HG02763 (cell line): Measurements from ENCODE around the gene CC2D1B.

ENCODE experiments used
- ATAC-seq: cut with Tn5 transposase; IDR thresholded peaks from one replicate; pipeline ENCODE4 v1.9.1; 2021; ENCODE audit warnings: mild to moderate bottlenecking, moderate library complexity; ENCODE audit not compliant: unreplicated experiment

Gene CC2D1B

DNA sequence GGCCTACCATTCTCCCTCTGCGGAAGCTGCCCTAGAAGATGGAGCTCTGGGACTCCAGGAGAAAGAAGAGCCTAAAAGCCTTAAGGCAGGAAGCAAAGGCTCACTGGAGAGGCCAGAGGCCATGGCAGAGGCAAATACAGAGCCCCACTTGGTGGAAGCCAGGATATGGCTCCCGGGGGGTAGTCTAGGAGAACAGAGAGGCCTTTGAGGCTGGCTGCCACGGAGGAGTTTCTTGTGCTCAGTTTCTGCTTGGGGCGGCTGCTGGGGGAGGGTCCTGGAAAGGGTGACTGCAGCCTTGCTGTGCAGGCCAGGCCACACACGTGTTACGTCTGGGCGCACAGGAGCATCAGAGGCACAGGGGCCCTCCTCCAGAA lies 5.4 kb downstream of the CC2D1B start:
- ATAC-seq = no peak

DNA sequence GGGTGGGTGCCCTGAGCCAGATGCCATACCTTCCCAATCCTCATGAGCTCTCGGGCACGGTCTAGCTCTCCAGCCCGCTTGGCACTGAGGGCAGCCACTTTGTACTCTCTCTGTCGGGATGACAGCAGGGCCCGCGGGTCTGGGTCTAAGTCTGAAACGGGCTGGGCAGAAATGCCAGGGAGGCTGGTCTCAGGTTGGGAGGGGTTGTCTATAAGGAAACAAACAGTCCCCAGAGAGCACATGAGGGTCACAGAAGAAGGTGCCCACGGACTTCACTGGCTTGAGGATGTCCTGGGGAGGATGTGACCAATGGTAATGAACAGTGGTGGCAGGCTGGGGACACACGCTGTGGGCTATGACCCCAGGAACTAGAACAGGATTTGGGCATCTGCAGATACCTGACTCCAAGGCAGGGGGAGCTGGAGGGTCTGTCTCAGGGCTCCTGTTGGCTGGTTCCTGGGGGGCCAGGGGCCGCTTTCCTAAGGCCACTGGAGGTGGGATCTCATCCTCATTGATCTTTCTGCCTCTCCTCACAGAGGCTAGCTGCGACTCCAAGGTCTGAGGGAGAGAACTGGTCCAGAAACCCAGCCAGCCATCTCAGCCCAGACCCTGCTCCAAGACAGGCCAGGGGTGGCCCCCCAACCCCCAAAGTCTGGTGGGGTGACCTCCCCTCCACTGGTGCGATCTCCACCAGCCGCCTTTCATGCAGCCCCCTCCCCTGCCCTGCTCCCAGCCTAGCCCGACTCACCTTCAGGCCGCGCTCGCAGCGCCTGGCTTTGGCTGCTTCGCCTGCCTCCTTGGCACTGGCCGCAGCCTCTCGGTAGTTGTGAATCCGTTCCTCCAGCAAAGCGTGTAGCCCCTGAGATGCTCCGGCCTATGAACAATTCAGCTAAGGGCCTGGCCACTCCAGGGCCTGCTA lies 6.1 kb downstream of the CC2D1B start:
- ATAC-seq = no peak

DNA sequence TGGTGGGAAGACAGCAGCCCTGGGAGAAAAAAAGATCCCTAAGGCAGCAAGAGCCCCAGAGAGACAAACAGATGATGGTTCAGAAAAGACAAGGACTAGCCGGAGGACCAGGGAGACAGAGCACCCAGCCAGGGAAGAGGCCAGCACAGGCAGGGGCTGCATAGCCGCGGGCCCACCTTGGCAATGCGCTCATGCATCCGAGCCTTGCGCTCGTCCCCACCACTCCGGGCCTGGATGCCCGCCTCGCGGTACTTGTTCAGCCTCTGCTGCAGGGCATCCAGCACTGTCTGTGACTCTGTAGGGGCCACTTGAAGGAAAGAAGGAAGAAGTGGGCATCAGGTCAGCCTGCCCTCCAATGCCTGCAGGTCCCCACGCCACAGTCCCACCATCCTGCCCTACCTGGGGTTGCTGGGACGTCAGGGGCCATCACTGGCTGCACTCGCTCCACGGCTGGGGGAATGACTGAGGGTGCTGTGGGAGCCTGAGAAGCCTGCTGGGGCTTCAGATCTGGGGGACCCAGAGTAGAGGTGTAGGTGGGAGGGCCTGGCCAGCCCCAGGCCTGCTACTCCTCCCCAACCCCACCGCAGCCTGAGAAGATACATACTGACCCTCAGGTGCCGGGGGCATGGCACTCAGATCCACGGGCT lies 7.0 kb downstream of the CC2D1B start:
- ATAC-seq = no peak

DNA sequence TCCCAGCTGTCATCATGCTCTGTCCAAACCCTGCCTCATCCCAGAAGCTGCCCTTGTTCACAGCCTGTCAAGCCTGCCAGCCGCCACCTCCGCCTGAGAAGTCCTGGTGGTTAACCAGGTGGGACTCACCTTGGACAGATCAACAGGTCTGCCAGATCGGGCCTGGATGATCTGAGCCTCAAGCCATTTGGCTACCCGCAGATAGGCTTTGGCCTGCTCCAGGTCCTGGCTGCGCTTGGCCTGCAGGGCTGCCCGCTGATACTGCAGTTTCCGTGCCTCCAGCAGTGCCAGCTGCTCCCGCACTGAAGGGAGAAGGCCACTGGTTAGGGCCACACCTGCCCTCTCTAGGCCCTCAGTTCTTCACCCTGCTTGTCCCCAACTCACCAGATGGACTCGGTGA lies 8.6 kb downstream of the CC2D1B start:
- no peak for ATAC-seq

DNA sequence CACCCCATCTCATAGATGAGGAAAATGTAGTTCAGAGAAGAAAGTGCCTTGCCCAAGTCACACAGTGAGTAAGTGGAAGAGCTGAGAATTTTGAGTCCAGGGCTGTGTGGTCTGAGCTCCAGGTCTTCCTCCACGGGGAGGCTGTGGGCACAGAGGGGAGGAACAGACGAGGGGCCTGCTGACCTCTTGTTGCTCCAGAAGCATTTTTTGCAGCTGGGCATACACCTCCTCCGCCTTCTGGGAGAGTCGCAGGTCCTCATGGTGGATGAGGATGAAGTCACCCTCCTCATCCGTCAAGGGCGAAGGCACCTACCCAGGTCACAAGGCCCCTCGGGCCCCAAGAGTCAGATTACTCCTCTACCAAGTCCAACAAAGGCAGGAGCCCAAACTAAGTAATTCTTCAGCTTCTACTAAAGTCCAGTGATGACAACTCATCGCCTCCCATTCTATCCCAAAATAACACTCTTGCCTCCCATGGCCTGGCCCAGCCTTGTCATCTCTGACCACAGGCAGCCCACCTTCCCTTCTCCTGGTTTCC lies 9.1 kb downstream of the CC2D1B start:
- no peak for ATAC-seq

DNA sequence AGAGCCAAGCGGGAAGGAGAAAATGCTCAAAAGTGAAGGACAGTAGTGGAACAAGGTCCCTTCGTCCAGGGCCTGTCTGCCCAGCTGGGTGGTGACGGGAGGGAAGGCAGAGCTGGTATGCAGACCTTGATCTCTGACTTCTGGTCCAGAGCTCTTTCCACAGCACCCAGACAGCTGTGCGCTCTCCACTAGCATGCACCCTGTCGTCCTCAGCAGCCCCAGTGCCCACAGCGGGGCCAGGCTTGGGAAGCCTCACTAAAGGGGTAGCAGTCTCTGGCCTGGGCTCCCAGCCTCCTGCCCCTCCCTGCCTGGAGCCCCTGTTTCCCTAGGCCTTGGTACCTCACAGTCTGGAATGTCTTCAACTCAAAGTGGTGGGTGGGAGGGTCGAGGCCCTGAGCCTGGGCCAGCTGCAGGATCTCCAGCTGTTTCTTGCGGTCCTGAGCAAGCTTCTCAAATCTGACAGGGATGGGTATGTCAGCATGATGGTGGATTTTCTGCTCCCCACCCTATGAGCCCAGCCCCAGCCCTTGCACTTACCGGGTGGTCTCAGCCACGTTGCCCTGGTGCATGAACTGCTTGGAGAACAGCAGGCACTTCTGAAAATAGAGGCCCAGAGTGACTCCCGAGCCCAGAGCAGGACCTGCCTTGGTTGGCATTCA lies 10.0 kb downstream of the CC2D1B start:
- ATAC-seq = no peak

DNA sequence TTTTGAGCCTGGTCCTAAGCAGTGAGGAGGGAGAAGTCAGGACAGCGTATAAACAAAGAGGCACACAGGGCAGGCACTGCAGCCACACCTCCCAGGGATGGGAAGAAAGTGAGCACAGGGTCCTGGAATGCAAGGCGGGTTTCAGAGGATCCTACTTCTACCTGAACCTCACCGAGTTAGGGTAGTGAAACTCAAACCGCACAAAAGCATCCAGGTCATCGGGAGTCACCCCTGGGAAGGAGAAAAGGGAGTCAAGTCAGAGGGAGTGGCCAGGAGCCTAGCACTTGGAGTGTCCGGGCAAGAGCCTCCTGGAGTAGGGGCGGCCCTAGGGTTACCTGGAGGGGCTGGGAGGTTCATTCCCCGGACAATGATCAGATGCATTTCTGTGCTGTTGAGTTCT lies 10.6 kb downstream of the CC2D1B start:
- no peak for ATAC-seq

DNA sequence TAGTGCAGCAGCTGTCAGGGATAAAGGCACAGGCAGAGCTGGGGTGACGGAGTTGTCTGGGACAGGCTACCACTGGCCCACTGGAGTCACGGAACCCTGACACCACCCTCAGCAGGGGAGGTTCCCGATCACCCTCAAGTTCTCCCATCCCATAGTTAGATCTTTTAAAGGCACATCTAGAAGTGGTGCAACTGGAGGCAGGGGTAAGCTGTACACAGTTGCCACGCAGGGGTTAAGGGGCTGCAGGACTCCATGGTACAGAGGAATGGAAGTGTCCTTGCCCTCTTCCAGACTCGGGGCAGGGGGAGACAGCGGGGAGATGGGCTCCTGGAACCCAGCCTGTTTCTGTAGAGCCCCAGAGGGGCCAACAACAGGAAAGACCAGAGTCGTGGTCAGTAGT lies 13.3 kb downstream of the CC2D1B start:
- ATAC-seq = no peak

DNA sequence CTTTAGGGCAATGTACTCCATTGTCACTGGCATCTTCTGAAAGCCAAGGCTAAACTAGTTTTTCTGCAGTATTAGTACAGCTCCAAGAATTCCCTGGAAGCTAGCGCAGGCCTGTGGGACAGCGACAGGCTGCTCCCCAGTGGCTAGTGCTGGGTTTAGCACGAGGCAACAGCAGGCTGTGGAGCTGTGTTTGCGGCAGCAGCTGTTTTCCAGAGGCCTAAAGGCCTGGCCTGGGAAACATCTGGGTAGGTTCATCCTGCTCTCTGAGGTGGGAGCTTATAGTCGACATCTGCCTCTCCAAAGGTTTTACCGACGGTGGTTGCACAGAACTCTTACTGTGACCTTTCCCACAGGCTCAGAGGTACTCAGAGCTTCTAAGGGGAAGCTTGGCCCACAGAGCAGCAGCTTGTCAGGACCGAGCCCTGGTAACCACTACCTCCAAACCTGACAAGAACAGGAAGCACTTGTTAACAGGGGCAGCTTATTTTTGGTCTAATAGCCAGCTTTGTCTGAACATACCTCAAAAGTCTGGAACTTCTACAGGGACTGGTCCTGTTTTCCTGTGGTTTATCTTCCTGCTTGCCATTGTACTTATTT lies 17.2 kb downstream of the CC2D1B start:
- no peak for ATAC-seq

DNA sequence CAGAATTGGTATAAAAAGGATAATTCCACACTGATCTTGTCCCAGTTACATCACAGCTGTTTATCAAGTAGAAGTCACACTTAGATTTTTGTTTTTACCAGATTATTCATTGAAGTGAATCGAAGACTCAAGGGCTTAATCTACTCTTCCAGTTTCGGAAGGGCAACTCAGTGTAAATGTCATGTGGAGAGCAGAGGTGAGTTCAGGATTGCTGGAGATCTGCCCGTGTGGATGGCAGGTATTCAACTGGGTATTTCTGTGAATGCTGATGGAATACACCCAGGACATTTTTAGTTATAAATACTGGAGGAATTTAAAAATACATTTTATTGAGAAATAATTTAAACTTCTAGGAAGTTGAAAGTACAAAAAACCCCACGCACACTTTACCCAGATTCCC lies 19.4 kb downstream of the CC2D1B start:
- no peak for ATAC-seq

DNA sequence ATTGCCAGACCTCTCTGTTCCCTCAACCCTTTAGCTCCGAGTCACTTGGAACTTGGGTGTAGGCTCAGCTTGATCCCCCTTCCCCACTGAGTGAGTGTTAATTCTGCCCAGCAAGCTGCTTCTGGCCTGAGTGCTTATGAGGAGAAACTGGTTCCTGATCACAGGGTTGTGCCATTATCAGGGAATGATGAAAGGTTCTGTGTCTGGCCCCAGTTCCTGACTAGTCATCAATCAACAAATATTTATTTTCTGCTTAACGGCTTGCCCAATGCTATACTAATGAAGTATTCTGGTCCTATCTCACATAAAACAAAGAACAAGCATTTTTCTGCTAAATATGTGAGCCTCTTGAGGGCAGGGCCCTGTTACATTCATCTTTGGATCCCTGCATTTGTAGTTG lies 20.8 kb downstream of the CC2D1B start:
- no peak for ATAC-seq

DNA sequence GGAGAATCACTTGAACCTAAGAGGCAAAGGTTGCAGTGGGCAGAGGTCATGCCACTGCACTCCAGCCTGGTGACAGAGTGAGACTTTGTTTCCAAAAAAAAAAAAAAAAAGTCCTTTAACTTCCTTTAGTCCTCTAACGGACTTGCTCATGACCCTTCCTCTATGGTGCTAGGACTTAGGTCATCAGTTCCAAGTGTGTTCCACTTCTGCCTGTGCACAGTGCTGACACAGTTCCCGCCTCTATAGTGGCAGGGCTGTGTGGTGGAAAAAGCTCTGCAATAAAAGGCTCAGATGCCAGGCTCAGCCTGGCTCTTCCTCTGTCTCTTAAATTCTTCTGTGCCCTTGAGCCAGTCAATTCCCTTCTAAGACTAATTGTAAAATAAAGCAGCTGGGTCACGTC lies 22.0 kb downstream of the CC2D1B start:
- ATAC-seq = no peak

DNA sequence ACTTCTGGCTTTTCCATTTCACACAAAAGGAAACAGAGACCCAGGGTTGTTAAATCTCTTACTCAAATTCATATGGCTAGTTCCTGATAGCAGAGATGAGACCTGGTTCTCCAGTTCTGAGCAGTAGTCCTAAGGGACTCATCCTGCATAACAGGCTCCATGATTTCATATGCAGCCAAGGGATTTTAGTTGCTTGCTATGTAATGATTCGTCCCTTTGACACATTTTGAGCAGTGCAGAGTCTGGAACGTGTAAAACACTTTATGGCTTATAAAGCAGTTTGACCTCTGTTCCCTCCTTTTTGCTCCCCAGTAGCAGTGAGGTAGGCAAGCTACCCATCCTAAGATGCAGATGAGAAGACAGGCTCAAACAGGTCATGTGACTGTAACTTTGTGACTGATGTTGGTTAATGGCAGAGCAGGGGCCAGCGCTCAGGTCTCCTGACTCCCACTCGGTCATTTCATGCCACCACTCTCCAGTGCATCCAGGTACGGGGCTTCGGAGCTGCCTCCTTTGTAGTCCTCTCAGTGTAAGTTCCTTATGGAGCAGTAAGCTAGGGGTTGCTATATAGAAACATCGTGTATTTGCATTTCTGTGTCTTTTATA lies 24.2 kb downstream of the CC2D1B start:
- no peak for ATAC-seq

DNA sequence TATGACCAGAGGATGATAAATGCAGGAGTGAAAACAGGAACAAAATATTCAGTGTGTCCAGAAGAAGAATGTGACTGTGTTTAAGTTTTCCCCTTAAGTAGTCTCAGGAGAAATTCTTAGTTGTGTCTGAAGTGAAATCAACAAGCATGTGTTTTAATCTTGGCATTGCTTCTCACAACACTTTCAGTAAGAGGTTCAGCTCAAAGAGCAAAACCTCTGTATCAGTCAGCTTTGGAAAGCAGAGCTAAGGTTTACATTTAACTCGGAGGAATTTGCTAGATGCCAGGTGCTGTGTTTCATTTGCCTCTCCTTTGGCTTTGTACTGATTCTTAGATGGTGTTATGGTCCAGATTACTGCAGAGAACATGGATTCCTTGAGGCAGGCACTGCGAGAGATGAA lies 28.6 kb downstream of the CC2D1B start:
- ATAC-seq = no peak

DNA sequence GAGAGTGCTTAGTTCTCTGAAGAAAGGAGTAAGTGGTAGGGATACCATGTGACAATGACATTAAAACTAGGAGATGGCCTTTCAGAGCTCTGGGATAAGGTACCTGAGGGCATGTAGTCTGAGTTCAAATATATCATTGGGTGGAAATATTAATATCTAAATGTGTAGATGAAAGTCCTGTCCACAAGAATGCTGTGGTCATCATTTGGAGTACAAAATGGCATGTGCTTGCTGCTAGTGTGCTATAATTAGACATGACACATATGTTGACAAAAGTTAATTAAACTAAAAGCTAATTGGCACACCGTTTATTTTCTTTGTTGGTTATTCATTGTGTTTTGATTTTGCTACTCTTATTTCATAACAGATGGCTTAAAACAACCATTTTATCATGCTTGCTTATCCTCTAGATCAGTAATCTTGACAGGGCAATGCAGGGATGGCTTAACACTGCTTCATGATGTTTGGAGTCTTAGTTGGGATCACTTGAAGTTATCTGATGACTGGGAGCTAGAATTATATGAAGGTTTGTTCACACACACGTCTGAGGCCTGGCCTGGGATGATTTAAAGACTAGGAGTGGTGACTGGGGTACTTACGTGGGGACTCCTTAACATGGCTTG lies 31.0 kb downstream of the CC2D1B start:
- ATAC-seq = no peak

DNA sequence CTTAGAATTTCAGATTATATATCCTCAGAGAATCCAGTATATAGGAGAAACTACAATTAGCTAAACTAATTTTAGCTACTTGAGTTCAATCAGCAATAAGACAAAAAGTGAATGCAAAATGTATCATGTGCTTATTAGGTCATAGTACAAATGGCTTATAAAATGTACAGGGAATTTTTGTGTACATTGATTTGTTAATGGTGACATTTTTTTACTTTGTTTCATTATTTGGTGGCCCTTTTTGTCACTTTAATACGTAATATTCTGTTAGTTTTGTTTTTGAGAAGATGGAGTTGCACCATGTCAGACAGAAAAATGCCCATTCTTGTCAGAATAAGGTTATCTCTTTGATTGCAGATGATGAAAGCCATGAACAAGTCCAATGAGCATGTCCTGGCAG lies 33.6 kb downstream of the CC2D1B start:
- no peak for ATAC-seq

DNA sequence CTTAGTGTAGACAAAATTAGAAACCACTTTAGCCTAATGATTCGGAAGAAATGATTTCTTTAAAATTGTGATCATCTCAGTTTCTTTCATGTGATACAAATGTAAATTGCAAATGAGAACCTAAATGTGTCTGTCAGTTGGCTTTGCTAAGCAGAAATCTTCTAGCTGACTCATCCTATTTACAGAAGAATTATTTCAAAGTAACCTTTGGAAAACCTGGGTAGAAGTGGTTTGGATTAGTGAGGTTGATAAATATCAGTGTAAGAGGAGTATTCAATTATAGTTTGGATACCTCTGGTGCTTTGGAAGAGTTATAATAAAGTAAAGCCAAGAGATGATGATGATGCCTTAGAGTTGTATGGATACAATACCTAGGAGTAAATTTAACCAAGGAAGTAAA lies 37.4 kb downstream of the CC2D1B start:
- ATAC-seq = no peak

DNA sequence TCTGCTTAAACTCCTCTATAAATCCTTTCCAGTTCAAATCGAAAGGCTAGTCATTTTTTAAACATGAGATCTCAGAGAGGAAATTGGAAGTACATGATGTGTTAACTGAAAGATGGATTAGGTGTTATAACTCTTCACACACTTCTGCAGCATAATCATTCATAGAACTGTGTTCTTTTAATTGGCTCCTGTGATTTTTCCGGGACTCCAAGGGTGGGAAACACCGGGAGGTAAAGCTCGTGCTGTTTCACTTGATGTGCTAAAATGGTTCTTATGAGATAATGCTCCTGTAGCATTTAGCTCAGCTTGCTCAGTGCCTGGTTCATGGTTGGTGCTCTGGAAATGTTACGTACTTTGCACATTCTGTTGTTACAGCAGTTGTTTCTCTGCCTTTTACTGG lies 40.2 kb downstream of the CC2D1B start:
- no peak for ATAC-seq

DNA sequence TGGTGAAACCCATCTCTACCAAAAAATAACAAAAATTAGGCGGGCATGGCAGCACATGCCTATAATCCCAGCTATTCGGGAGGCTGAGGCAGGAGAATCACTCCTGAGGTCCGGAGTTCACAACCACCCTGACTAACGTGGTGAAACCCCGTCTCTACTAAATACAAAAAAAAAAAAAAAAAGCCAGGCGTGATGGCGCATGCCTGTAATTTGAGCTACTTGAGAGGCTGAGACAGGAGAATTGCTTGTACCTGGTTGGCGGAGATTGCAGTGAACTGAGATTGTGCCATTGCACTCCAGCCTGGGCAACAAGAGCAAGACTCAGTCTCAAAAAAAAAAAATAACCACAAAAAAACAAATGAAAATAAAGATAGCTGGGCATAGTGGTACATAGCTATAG lies 42.3 kb downstream of the CC2D1B start:
- ATAC-seq = no peak

DNA sequence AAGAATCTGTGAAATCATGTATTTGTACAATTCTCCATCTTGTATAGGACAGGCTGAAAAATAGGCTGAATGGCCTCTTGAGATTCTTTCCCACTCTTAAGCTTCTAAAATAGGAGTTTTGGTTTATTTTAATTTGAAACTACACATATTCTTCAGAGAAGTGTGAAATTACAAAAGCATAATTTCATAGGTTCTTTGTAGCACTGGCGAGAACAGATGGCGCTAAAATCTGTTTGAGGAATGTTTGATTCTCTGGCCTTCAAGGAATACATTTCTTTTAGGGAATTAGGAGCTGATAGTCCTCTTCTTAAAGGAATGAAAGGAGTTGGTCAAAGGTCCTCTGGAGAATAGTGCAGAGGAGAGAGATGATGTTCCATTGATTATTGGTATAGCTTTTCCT lies 44.9 kb downstream of the CC2D1B start:
- no peak for ATAC-seq
